GM10266 (cell line): ENCODE data around the gene EPHB6.

Experiments
- DNase-seq: peaks from one replicate; pipeline ENCODE4 v3.0.0; 2012; ENCODE audit errors: extremely low spot score
- TF ChIP-seq, protein P1 (sequence below): IDR thresholded peaks from 2 replicates; pipeline ENCODE4 v1.5.1; 2012; ENCODE audit warnings: mild to moderate bottlenecking, low read depth; ENCODE audit not compliant: control insufficient read depth, insufficient read depth; ENCODE audit errors: missing control alignments

EPHB6 gene

DNA sequence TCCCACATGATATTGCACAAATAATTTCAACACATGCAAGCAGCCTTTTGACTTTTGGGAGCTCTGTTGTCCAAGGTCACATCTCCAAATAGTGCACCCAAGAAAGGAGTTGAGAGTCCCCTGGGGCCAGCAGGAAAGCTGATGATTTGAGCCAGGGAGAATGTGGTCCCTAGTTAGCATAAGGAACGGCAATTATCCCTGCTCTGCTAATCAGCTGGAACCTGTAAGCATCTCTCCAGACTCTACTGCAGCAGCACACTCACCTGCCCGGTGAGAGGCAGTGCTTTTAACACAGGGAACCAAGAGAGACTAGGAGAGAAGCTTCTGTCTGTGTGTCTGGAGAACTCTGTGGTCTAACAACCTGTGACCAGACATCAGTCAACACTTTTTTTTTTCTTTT, 61.6 kb downstream of the EPHB6 start:
- no peak for DNase-seq
- TF ChIP-seq, protein P1, sequence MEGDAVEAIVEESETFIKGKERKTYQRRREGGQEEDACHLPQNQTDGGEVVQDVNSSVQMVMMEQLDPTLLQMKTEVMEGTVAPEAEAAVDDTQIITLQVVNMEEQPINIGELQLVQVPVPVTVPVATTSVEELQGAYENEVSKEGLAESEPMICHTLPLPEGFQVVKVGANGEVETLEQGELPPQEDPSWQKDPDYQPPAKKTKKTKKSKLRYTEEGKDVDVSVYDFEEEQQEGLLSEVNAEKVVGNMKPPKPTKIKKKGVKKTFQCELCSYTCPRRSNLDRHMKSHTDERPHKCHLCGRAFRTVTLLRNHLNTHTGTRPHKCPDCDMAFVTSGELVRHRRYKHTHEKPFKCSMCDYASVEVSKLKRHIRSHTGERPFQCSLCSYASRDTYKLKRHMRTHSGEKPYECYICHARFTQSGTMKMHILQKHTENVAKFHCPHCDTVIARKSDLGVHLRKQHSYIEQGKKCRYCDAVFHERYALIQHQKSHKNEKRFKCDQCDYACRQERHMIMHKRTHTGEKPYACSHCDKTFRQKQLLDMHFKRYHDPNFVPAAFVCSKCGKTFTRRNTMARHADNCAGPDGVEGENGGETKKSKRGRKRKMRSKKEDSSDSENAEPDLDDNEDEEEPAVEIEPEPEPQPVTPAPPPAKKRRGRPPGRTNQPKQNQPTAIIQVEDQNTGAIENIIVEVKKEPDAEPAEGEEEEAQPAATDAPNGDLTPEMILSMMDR: no peak

DNA sequence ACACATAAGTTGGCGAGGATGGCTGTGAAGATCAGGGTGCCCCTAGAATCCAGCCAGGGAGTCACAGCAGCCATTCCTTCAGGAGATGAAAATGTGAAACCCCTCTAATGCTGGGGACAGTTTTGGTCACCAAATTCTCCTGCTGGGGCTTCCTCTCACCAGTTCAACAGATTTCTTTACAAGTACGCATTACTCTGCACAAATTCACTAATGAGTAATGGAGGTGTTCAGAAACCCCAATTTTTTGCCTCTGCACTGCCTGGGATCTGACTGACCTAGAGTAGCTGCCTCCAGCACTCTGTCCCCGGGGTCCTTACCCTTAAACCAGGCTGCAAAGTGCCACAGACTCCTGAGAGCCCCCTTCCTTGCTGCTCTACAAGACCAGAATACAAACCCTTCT, 62.6 kb downstream of the EPHB6 start:
- no peak for DNase-seq
- TF ChIP-seq, protein P1: no peak

DNA sequence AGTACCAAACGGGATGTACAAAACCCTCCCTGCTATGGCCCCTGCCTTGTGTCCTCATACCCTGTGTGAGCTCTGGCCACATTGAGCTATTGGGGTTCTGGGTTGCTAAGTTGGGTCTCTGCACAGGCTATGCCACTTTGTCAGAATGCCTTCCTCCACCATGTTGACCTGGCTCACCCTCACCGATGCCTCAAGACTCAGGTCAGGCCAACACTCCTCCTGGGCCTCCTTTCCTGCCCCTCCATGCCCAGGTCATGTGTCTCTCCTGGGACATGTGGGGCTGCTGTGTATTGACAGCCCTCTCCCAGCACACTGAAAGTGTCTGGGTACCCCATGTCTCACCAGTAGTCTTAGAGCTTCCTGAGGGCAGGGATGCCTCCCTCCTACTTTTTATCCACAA, 64.0 kb downstream of the EPHB6 start:
- TF ChIP-seq, protein P1: no peak
- no peak for DNase-seq

DNA sequence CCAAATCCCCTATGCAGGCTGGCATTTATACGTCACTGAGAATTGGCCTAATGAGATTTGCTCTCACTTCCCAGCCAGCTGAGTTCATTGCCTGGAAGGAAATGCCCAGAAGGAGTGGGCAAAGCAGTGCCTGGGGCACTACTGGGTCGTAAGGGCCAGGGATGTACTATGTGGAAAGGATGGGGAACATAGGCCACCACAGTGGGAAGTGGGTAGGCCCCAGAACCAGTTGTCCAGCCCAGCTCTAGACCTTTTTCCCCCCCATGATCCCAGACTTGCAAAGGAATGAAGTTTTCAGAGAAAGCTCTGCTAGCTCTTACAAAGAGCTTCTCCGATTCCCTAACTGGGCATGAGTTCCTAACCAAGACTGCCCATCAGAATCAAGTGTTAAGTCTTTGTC, 64.8 kb downstream of the EPHB6 start:
- DNase-seq: no peak
- TF ChIP-seq, protein P1: no peak
